Karpas-422 (cell line): ENCODE measurements around the gene FBXO42. TPM values are rescaled to one million over a fixed set of nuclear protein-coding genes. Genes with fewer than 3 reads are reported as not detected.
A peak's percentile ranks its signal among the peaks of the same experiment; 100 is the strongest.

Experiments used
- DNase-seq: peaks from one replicate; pipeline ENCODE4 v3.0.0-alpha.2; 2015
- H2AFZ ChIP-seq: fragments of 200-600 bp; sonication (generic); 2 replicates; pipeline ENCODE4 v1.6.1; 2014; ENCODE audit warnings: antibody characterized with exemption, low read length, mixed read lengths
- H3K27ac ChIP-seq: fragments of 200-600 bp; sonication (generic); 2 replicates; pipeline ENCODE4 v1.5.1; 2014; ENCODE audit warnings: mild to moderate bottlenecking, low read length, moderate library complexity
- H3K27me3 ChIP-seq: fragments of 200-600 bp; sonication (generic); 2 replicates; pipeline ENCODE4 v1.6.1; 2014; ENCODE audit warnings: low read length, mixed read lengths
- H3K36me3 ChIP-seq: fragments of 200-600 bp; sonication (generic); 2 replicates; pipeline ENCODE4 v1.6.1; 2014; ENCODE audit warnings: low read length, mixed read lengths; ENCODE audit not compliant: insufficient read depth
- H3K4me1 ChIP-seq: fragments of 200-600 bp; sonication (generic); 2 replicates; pipeline ENCODE4 v1.6.1; 2014; ENCODE audit warnings: mild to moderate bottlenecking, low read length, mixed read lengths
- H3K4me2 ChIP-seq: fragments of 200-600 bp; sonication (generic); 2 replicates; pipeline ENCODE4 v1.6.1; 2014; ENCODE audit warnings: low read length, low read depth, mild to moderate bottlenecking; ENCODE audit not compliant: poor library complexity, severe bottlenecking
- H3K4me3 ChIP-seq: fragments of 200-600 bp; sonication (generic); 2 replicates; pipeline ENCODE4 v1.5.1; 2014; ENCODE audit warnings: mild to moderate bottlenecking, antibody characterized with exemption, low read length, mixed read lengths
- H3K79me2 ChIP-seq: fragments of 200-600 bp; sonication (generic); 2 replicates; pipeline ENCODE4 v1.6.1; 2014; ENCODE audit warnings: mild to moderate bottlenecking, low read length, mixed read lengths
- H3K9ac ChIP-seq: fragments of 200-600 bp; sonication (generic); 2 replicates; pipeline ENCODE4 v1.6.0; 2014; ENCODE audit warnings: low read length
- H3K9me2 ChIP-seq: fragments of 200-600 bp; sonication (generic), shearing (Covaris generic); replicated peaks from 2 replicates; pipeline ENCODE4 v1.6.0; 2014; ENCODE audit warnings: mild to moderate bottlenecking, low read length, moderate library complexity; ENCODE audit not compliant: insufficient read depth
- H3K9me3 ChIP-seq: fragments of 300-700, 200-600 bp; sonication (generic); 2 replicates; pipeline ENCODE4 v1.6.1; 2014; ENCODE audit warnings: low read length, mixed read lengths
- H4K20me1 ChIP-seq: fragments of 200-600 bp; sonication (generic); 2 replicates; pipeline ENCODE4 v1.6.1; 2014; ENCODE audit warnings: mild to moderate bottlenecking, antibody characterized with exemption, low read length, low read depth; ENCODE audit not compliant: insufficient read depth
- total RNA-seq: library from RNA; depleted of rRNA; stranded (reverse); fragments of >200 nt; shearing (Covaris generic); gene quantifications from 2 replicates; pipeline ENCODE4 v1.2.3, GENCODE V29; 2014; ENCODE audit warnings: low replicate concordance

FBXO42 gene
- total RNA-seq, 1 experiment from 2014 or later, result 31.7 TPM

GRCh38 chr1:16391411-16391810 lies 39.1 kb upstream of the FBXO42 start:
- no peak overlapping the region for H3K4me2 ChIP-seq
- H2AFZ ChIP-seq, result no peak overlapping the region
- no peaks in the 10 kb centered on the region for H3K9me2 ChIP-seq
- DNase-seq, result no peak
- H4K20me1 ChIP-seq, result peaks cover 65% of the 10 kb centered on the region
- H3K9ac ChIP-seq, result no peak overlapping the region
- H3K9me3 ChIP-seq, result no peaks in the 10 kb centered on the region
- no peaks in the 10 kb centered on the region for H3K27me3 ChIP-seq
- no peak overlapping the region for H3K4me3 ChIP-seq
- H3K79me2 ChIP-seq, result peaks cover 80% of the 10 kb centered on the region
- no peak overlapping the region for H3K27ac ChIP-seq
- H3K4me1 ChIP-seq, result peaks cover 19% of the 10 kb centered on the region
- H3K36me3 ChIP-seq, result peaks cover 15% of the 10 kb centered on the region; the same call in 1 of the 2 replicates

- Histone ChIP-seq H3K27me3 (no peaks in the 10 kb centered on the region), H3K36me3 (no peaks in the 10 kb centered on the region), H3K4me2 (no peak overlapping the region), H4K20me1 (peaks cover 66% of the 10 kb centered on the region), H3K9me2 (no peaks in the 10 kb centered on the region), H3K79me2 (peaks cover 95% of the 10 kb centered on the region), H2AFZ (no peak overlapping the region), H3K9me3 (no peaks in the 10 kb centered on the region), H3K4me3 (no peak overlapping the region), H3K9ac (no peak overlapping the region), H3K4me1 (peaks cover 46% of the 10 kb centered on the region), H3K27ac (no peak overlapping the region)
- DNase-seq, result no peak
Observed at GRCh38 chr1:16387201-16388188, 35.2 kb upstream of the FBXO42 start.

GRCh38 chr1:16386454-16387113 lies 34.3 kb upstream of the FBXO42 start:
- Histone ChIP-seq H3K27ac (0 out of 2 replicates have a peak overlapping the region, but pooled peaks have one; percentile 18), H3K4me3 (no peak overlapping the region), H3K9me2 (no peaks in the 10 kb centered on the region), H3K4me1 (peaks cover 46% of the 10 kb centered on the region), H3K27me3 (no peaks in the 10 kb centered on the region), H3K9me3 (no peaks in the 10 kb centered on the region), H4K20me1 (peaks cover 57% of the 10 kb centered on the region), H3K9ac (no peak overlapping the region), H2AFZ (no peak overlapping the region), H3K36me3 (no peaks in the 10 kb centered on the region), H3K79me2 (peaks cover 95% of the 10 kb centered on the region), H3K4me2 (no peak overlapping the region)
- DNase-seq, result no peak

GRCh38 chr1:16385659-16386453 lies 33.6 kb upstream of the FBXO42 start:
- H2AFZ ChIP-seq, result no peak overlapping the region
- no peaks in the 10 kb centered on the region for H3K36me3 ChIP-seq
- DNase-seq, result no peak
- H3K9me3 ChIP-seq, result no peaks in the 10 kb centered on the region
- H4K20me1 ChIP-seq, result peaks cover 50% of the 10 kb centered on the region
- H3K27me3 ChIP-seq, result no peaks in the 10 kb centered on the region
- no peak overlapping the region for H3K4me2 ChIP-seq
- H3K9me2 ChIP-seq, result no peaks in the 10 kb centered on the region
- H3K4me1 ChIP-seq, result peaks cover 46% of the 10 kb centered on the region
- H3K79me2 ChIP-seq, result peaks cover 95% of the 10 kb centered on the region
- H3K4me3 ChIP-seq, result no peak overlapping the region
- H3K9ac ChIP-seq, result no peak overlapping the region
- no peak overlapping the region for H3K27ac ChIP-seq

- DNase-seq, result no peak
- Histone ChIP-seq H3K79me2 (peaks cover 99% of the 10 kb centered on the region), H3K9me2 (no peaks in the 10 kb centered on the region), H3K9ac (no peak overlapping the region; the same call in 1 of the 2 replicates), H3K4me3 (no peak overlapping the region), H3K4me1 (peaks cover 42% of the 10 kb centered on the region), H4K20me1 (peaks cover 42% of the 10 kb centered on the region), H3K9me3 (no peaks in the 10 kb centered on the region), H3K4me2 (no peak overlapping the region), H2AFZ (no peak overlapping the region), H3K27me3 (no peaks in the 10 kb centered on the region), H3K27ac (no peak overlapping the region), H3K36me3 (no peaks in the 10 kb centered on the region)
Observed at GRCh38 chr1:16383888-16384287, 31.6 kb upstream of the FBXO42 start.

GRCh38 chr1:16380868-16381267 lies 28.6 kb upstream of the FBXO42 start:
- H3K9ac ChIP-seq, result no peak overlapping the region
- H4K20me1 ChIP-seq, result peaks cover 39% of the 10 kb centered on the region
- peaks cover 99% of the 10 kb centered on the region for H3K79me2 ChIP-seq
- no peaks in the 10 kb centered on the region; the same call in none of the 2 replicates for H3K36me3 ChIP-seq
- H3K4me1 ChIP-seq, result peaks cover 22% of the 10 kb centered on the region
- no peak overlapping the region for H2AFZ ChIP-seq
- no peaks in the 10 kb centered on the region for H3K9me2 ChIP-seq
- DNase-seq, result no peak
- no peaks in the 10 kb centered on the region for H3K9me3 ChIP-seq
- no peak overlapping the region for H3K27ac ChIP-seq
- H3K4me2 ChIP-seq, result no peak overlapping the region
- H3K4me3 ChIP-seq, result no peak overlapping the region
- H3K27me3 ChIP-seq, result no peaks in the 10 kb centered on the region

- Histone ChIP-seq H3K79me2 (peaks cover 100% of the 10 kb centered on the region), H3K9me2 (no peaks in the 10 kb centered on the region), H4K20me1 (peaks cover 42% of the 10 kb centered on the region), H3K27ac (no peak overlapping the region), H3K4me1 (no peaks in the 10 kb centered on the region), H3K9ac (no peak overlapping the region), H3K9me3 (no peaks in the 10 kb centered on the region), H3K36me3 (no peaks in the 10 kb centered on the region; the same call in none of the 2 replicates), H3K27me3 (no peaks in the 10 kb centered on the region), H3K4me3 (no peak overlapping the region), H2AFZ (no peak overlapping the region), H3K4me2 (no peak overlapping the region)
- DNase-seq, result no peak
Observed at GRCh38 chr1:16378443-16378842, 26.2 kb upstream of the FBXO42 start.
